Caco-2 (cell line): ENCODE data around the gene NEXN. TPM values are rescaled to one million over a fixed set of nuclear protein-coding genes. Genes with fewer than 3 reads are reported as not detected.

Experiments used
- BruUV-seq: library from RNA; stranded (reverse); fragments of 400-500 nt; replicated peaks from 2 replicates; lab custom pipeline; 2021; lab: Mats Ljungman, UMichigan
- CTCF ChIA-PET: fragments of 300-600 bp; sonication (Branson Sonifier 250); formaldehyde crosslinking; loops from one replicate; lab custom pipeline; 2022; ENCODE audit warnings: antibody characterized with exemption; lab: Charles Lee
- POLR2A ChIA-PET: fragments of 300-600 bp; sonication (Branson Sonifier 250); formaldehyde crosslinking; loops from one replicate; lab custom pipeline; 2022; ENCODE audit warnings: antibody characterized with exemption; lab: Charles Lee
- DNase-seq, 2 experiments: peaks; one replicate each; pipeline versions ENCODE4 v3.0.0 to v3.0.0-alpha.2; 2020 to 2022
- H3K27me3 ChIP-seq: replicated peaks from 2 replicates; pipeline ENCODE4 v1.6.0; 2011; ENCODE audit warnings: low read length; ENCODE audit not compliant: control insufficient read depth, insufficient read depth
- H3K36me3 ChIP-seq: 2 replicates; pipeline ENCODE4 v1.5.1; 2011; ENCODE audit warnings: low read length; ENCODE audit not compliant: control insufficient read depth, insufficient read depth
- H3K4me1 ChIP-seq: fragments of 250-450 bp; sonication (Bioruptor Pico); 2 replicates; pipeline ENCODE4 v1.5.1; 2020; ENCODE audit warnings: mild to moderate bottlenecking
- H3K4me3 ChIP-seq: 2 replicates; pipeline ENCODE4 v1.5.1; 2011; ENCODE audit warnings: low read depth, mild to moderate bottlenecking, control low read depth, low read length
- H3K9me3 ChIP-seq: fragments of 250-450 bp; sonication (Bioruptor Pico); 2 replicates; pipeline ENCODE4 v1.5.1; 2020; ENCODE audit warnings: mild to moderate bottlenecking, moderate library complexity
- H3K27ac Mint-ChIP-seq: one replicate; pipeline ENCODE4 v1.8.0; 2022; ENCODE audit warnings: mixed read lengths; ENCODE audit not compliant: unreplicated experiment
- H3K27me3 Mint-ChIP-seq: one replicate; pipeline ENCODE4 v1.8.0; 2022; ENCODE audit warnings: mixed read lengths; ENCODE audit not compliant: insufficient read depth, unreplicated experiment
- H3K36me3 Mint-ChIP-seq: one replicate; pipeline ENCODE4 v1.8.0; 2022; ENCODE audit warnings: mild to moderate bottlenecking, mixed read lengths; ENCODE audit not compliant: insufficient read depth, unreplicated experiment
- H3K4me1 Mint-ChIP-seq: one replicate; pipeline ENCODE4 v1.8.0; 2022; ENCODE audit warnings: low read depth, mixed read lengths; ENCODE audit not compliant: unreplicated experiment
- H3K4me3 Mint-ChIP-seq: one replicate; pipeline ENCODE4 v1.8.0; 2022; ENCODE audit warnings: mild to moderate bottlenecking, moderate library complexity, mixed read lengths; ENCODE audit not compliant: unreplicated experiment
- H3K9me3 Mint-ChIP-seq: one replicate; pipeline ENCODE4 v1.8.0; 2022; ENCODE audit warnings: mixed read lengths; ENCODE audit not compliant: unreplicated experiment
- intact Hi-C: fragments of 100-400 bp; cut with micrococcal nuclease; formaldehyde crosslinking; loops from one replicate; pipeline ENCODE4 v1.10.0; 2022; ENCODE audit not compliant: unreplicated experiment
- total RNA-seq: library from RNA; stranded (reverse); gene quantifications from 2 replicates; pipeline ENCODE4 v1.2.3, GENCODE V29; 2022
- TF ChIP-seq, protein P1 (sequence below), 2 experiments: fragments of 200-600 bp in 1 of 2; IDR thresholded peaks; 1 replicate in 1 of 2; 2 replicates in 1 of 2; pipeline versions ENCODE4 v1.5.1 to v1.8.0; 2011 to 2022; ENCODE audit warnings: antibody characterized with exemption in 1 of 2, control low read depth in 1 of 2, inconsistent platforms in 1 of 2, low read depth in 1 of 2, low read length in 1 of 2, mild to moderate bottlenecking in 1 of 2, moderate library complexity in 1 of 2; ENCODE audit not compliant: insufficient read depth in 1 of 2, severe bottlenecking in 1 of 2, unreplicated experiment in 1 of 2

NEXN gene
- total RNA-seq, 1 experiment from 2014 or later, result 1.1 TPM

DNA sequence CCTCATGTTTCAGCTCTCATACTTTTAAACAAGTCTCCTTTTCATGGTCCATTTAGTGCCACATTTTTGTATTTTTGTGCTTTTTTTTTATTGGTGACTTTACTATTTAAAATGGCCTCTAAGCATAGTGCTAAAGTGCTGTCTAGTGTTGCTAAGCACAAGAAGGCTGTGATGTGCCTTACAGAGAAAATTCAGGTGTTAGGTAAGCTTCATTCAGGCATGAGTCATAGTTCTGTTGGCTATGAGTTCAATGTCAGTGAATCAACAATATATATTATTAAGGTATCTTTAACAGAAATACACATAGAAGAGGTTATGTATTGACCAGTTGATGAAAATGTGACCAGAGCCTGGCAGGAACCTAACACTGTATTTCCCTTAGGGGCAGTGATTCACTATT is 103.2 kb downstream of the NEXN start:
- H3K36me3 ChIP-seq, result no peaks in the 10 kb centered on the region
- H3K9me3 ChIP-seq, result no peaks in the 10 kb centered on the region
- intact Hi-C loops, result no loop called here
- H3K27me3 ChIP-seq, result no peaks in the 10 kb centered on the region
- no peak overlapping the region for H3K4me3 ChIP-seq
- TF ChIP-seq, protein P1, sequence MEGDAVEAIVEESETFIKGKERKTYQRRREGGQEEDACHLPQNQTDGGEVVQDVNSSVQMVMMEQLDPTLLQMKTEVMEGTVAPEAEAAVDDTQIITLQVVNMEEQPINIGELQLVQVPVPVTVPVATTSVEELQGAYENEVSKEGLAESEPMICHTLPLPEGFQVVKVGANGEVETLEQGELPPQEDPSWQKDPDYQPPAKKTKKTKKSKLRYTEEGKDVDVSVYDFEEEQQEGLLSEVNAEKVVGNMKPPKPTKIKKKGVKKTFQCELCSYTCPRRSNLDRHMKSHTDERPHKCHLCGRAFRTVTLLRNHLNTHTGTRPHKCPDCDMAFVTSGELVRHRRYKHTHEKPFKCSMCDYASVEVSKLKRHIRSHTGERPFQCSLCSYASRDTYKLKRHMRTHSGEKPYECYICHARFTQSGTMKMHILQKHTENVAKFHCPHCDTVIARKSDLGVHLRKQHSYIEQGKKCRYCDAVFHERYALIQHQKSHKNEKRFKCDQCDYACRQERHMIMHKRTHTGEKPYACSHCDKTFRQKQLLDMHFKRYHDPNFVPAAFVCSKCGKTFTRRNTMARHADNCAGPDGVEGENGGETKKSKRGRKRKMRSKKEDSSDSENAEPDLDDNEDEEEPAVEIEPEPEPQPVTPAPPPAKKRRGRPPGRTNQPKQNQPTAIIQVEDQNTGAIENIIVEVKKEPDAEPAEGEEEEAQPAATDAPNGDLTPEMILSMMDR (IDR thresholded peaks at IDR 0.05; ENCODE audit: insufficient read depth in 1 of 2, low read depth in 1 of 2, low read length in 1 of 2, severe bottlenecking in 1 of 2, unreplicated experiment in 1 of 2), result no peak
- H3K4me1 ChIP-seq, result no peaks in the 10 kb centered on the region
- ChIA-PET POLR2A (no interaction called here), CTCF (no interaction called here)
- no TSS peak for BruUV-seq
- Mint-ChIP-seq H3K27me3 (no peaks in the 10 kb centered on the region), H3K27ac (no peak overlapping the region), H3K4me3 (no peak overlapping the region), H3K36me3 (no peaks in the 10 kb centered on the region), H3K4me1 (peaks cover under 1% of the 10 kb centered on the region), H3K9me3 (no peaks in the 10 kb centered on the region)
- no peak for DNase-seq

Other genes starting within 250 kb of the NEXN start
- 25.4 and 32.0 TPM in 2 replicates for gene ZZZ3, start 206.0 kb upstream of the NEXN start, total RNA-seq
- gene USP33, start 128.8 kb upstream of the NEXN start, total RNA-seq, result 36.1 and 40.6 TPM in 2 replicates
- 12.0 and 12.1 TPM in 2 replicates for gene MIGA1, start 109.0 kb upstream of the NEXN start, total RNA-seq
- gene FUBP1, start 90.4 kb downstream of the NEXN start, total RNA-seq, result 90.1 and 92.6 TPM in 2 replicates
- 5.4 and 6.5 TPM in 2 replicates for gene DNAJB4, start 116.3 kb downstream of the NEXN start, total RNA-seq
- gene GIPC2, start 157.3 kb downstream of the NEXN start, total RNA-seq, result 4.3 and 4.4 TPM in 2 replicates